GM21723 (cell line): ENCODE data around the gene AKIRIN2.
A peak's percentile ranks its signal among the peaks of the same experiment; 100 is the strongest.
"Not testable (repeated sequence)": the region's sequence is repeated elsewhere in the genome, so short reads cannot be mapped to it uniquely, and the experiment has no call there.

Experiments
- ATAC-seq: cut with Tn5 transposase; IDR thresholded peaks from one replicate; pipeline ENCODE4 v1.9.1; 2021; ENCODE audit warnings: mild to moderate bottlenecking, moderate library complexity; ENCODE audit not compliant: unreplicated experiment

The AKIRIN2 gene

GRCh38 chr6:87718662-87719433, 16.8 kb upstream of the AKIRIN2 start:
- ATAC-seq = no peak

- ATAC-seq = no peak
Measured at GRCh38 chr6:87716928-87717614, 15.0 kb upstream of the AKIRIN2 start.

- ATAC-seq = peak; percentile 55
Measured at GRCh38 chr6:87714093-87714842, 12.2 kb upstream of the AKIRIN2 start.

- not testable (repeated sequence) for ATAC-seq
Measured at GRCh38 chr6:87712713-87713112, 10.7 kb upstream of the AKIRIN2 start.

GRCh38 chr6:87710090-87710489, 8.1 kb upstream of the AKIRIN2 start:
- ATAC-seq = no peak

- ATAC-seq = not testable (repeated sequence)
Measured at GRCh38 chr6:87708581-87709427, 6.8 kb upstream of the AKIRIN2 start.

GRCh38 chr6:87706187-87706966, 4.3 kb upstream of the AKIRIN2 start:
- no peak for ATAC-seq

GRCh38 chr6:87705070-87705691, 3.1 kb upstream of the AKIRIN2 start:
- peak; percentile 45 for ATAC-seq

- ATAC-seq = not testable (repeated sequence)
Measured at GRCh38 chr6:87703039-87703438, 1.0 kb upstream of the AKIRIN2 start.

- ATAC-seq = peak; percentile 14
Measured at GRCh38 chr6:87702589-87702945, 534 bp upstream of the AKIRIN2 start.

GRCh38 chr6:87701344-87701675, 723 bp downstream of the AKIRIN2 start:
- no peak for ATAC-seq

GRCh38 chr6:87700397-87701343, 1.4 kb downstream of the AKIRIN2 start:
- peak; percentile 19 for ATAC-seq

GRCh38 chr6:87699576-87699975, 2.5 kb downstream of the AKIRIN2 start:
- ATAC-seq = no peak

GRCh38 chr6:87698547-87699006, 3.5 kb downstream of the AKIRIN2 start:
- no peak for ATAC-seq

GRCh38 chr6:87697581-87698546, 4.2 kb downstream of the AKIRIN2 start:
- ATAC-seq = no peak

GRCh38 chr6:87696817-87697216, 5.2 kb downstream of the AKIRIN2 start:
- not testable (repeated sequence) for ATAC-seq

- ATAC-seq = no peak
Measured at GRCh38 chr6:87692086-87692485, 9.9 kb downstream of the AKIRIN2 start.
